GM18867 (cell line): Measurements from ENCODE around the gene KMT2E.

Source experiments
- ATAC-seq: cut with Tn5 transposase; IDR thresholded peaks from one replicate; pipeline ENCODE4 v1.9.1; 2021; ENCODE audit warnings: mild to moderate bottlenecking, moderate library complexity; ENCODE audit not compliant: unreplicated experiment

Gene KMT2E

DNA sequence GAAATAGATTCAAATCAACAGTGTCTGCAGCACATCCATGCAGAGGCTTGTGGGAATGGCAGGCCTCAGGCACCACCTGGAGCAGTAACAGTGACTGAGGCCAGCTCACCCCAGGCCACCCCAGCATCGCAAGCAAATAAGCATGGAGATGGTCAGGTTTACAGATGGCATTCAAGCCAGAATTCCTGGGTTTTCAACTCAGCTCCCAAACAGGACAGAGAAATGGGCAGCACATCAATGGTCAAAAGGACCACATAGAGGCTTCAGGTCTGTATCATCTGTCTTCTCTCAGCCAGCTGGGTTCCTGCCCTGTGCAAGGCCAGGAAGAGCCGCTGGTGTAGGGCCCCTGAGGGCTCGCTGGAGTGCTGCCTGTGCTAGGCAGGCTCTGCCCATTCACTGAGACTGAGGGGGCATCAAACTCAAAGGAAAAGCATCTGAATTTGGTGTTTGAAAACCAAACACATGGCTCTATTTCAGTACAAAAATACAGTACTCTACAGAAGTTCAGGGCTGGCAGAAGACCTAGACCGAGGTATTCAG is 112.5 kb downstream of the KMT2E start:
- ATAC-seq: no peak

DNA sequence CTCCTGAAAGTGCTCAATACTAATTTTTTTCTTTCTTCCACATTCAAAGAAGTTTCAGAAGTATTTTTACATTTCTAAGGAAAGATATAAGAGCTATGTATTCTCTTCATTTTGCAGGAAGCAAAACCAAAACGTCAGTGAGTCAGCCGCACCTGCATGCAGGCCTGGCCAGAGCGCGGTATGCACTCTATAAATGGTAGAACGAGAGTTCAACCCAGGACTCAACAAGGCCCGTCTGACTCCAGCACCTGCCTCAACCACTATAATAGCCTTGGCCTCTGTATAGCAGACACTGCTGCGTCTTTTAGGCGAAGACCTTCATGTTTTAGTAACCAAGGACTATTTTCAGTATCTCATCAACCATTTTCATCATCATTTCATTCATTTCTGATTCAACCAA is 113.2 kb downstream of the KMT2E start:
- no peak for ATAC-seq

GRCh38 chr7:105130048-105130447 is 116.0 kb downstream of the KMT2E start:
- no peak for ATAC-seq

GRCh38 chr7:105130580-105130979 is 116.6 kb downstream of the KMT2E start:
- no peak for ATAC-seq

DNA sequence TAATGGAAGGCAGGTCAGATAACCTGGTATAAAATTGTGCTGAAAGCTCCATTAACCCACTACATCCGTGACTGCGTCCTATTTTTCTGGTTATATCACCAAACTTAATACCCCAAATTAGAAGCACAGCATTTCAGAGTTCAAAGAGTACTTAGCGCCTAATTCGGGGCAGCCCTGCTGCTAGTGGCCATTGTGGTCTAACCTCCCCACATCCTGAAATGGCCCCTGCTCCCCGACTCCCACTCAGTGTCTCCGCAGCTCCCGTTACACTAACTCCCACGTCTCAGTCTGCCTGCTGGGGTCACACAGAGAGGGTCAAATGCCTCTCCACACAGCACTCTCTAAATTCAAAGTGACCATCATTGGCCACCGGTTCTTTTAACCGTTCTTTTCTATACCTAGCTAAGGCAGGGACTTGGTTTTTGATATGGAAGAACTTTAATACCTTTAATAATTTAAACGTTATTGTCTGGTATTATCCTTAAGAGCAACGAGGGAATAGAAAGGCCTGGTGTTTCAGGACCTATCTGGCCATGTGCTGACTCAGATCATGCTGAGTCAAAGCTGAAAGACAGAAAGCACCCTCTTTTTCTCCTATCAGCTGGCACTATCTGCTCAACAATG is 117.1 kb downstream of the KMT2E start:
- ATAC-seq: peak; percentile 65

- no peak for ATAC-seq
These were observed 117.9 kb downstream of the KMT2E start for GRCh38 chr7:105131890-105132289.

DNA sequence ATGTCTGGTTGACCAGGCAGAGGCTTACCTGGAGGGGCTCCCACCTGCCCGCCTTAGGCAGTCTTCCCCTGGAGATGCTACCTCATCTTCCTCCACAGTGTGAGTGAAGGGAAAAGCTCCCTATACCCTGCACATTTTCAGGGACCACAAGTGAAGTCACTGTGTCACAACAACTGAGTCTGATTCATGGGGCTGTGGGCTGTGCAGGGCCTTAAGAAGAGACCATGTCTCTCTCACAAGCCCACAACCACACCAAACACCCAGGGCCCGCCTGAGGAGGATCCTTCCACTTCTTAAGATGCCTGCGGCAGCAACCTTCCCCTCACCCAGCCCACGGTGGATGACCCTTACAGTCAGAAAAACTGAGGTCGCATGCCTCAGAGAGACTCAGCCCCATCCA is 118.3 kb downstream of the KMT2E start:
- ATAC-seq: no peak

GRCh38 chr7:105132835-105133234 is 118.8 kb downstream of the KMT2E start:
- ATAC-seq: no peak

DNA sequence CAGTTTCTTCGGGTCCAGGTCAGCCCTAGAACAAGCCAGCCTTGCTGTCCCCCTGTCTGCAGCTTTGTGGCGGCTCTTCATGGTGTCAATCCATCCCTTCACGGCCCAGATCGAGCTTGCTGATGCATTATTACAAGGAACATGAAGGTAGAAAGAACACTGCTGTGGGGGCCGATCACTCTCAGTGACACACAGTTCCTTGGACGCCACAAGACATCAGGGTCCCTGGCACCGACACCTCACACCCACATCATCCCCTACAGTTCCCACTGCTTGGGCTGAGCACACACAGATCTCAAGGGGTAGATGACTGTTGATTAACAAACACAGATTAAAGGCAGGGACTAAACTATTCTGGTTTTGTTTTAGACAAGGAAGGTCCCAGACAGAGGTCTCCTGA is 119.4 kb downstream of the KMT2E start:
- ATAC-seq: no peak

DNA sequence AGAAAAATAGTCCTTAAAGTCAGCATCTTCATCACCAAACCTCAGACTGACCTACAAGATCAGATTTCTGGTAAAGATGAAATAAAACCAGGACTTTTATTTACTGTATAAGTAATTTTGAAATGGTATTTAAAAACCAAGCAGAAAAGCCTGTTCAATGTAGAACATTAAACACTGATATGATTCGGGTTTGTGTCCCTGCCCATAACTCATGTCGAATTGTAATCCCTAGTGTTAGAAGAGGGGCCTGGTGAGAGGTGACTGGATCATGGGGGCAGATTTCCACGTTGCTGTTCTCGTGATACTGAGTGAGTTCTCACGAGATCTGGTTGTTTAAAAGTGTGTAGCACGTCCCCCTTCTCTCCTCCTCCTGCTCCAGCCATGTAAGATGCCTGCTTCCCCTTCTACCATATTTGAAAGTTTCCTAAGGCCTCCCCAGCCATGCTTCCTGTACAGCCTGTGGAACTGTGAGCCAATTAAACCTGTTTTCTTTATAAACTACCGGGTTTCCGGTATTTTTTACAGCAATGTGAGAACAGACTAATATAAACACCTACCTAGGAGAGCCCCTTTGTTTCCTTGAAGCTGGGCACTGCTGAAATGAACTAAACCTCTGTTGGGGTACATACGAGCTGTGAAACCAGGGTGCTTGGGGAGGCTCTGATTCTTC is 120.1 kb downstream of the KMT2E start:
- no peak for ATAC-seq

DNA sequence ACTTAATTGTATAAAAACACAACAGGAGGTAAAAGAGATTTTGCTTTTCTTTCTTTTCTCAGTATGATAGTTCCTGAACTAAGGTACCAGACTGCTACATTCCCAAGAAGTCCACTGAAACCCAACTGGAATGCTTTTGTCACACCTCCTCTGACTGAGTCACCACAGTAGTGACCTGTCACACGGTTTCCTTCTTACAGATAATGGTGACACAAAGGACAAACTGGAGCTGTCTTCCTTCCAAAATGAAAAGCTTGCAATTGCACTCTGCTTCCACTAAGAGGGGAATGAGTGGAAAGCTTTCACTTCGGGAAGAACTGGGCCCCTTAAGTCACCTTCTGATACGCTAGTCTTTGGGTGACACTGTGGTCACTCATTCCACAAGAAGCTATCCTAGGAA is 122.2 kb downstream of the KMT2E start:
- no peak for ATAC-seq

DNA sequence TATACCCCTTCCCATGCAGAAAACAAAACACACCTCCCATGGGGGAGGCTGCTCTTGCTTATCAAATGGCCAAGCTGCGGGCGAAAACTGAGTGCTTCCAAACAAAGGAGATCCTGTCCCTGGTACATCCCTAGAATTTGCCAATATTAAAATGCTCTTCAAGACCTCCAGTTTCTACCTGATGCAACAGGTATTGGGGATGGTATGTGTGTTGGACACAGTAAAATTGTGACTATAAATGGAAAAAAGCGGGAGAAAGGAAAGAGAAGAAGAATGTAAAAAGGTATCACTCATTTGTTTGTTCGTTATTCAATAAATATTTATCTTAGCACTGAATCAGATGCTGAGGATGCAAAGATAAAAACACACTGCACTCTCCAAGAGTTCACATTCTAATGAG is 123.9 kb downstream of the KMT2E start:
- no peak for ATAC-seq

DNA sequence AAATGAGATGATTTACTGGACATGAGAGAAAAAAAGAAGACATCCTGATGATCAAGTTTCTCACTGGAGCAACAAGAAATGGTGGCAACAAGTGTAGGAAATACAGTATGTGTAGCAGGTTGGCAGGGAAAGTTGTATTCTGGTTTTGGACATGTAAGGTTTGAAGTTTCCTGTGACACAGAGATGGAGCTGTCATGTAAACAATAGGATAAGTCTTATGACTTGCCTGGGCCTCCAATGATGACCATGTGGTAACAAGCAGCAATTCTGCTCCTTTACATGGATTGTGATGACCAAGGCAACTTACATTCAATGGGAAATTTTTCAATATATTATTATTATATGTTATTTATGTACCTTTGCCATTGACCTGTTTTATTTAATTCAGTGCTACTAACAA is 125.4 kb downstream of the KMT2E start:
- no peak for ATAC-seq

GRCh38 chr7:105141068-105141467 is 127.1 kb downstream of the KMT2E start:
- no peak for ATAC-seq

- ATAC-seq: no peak
These were observed 135.8 kb downstream of the KMT2E start for GRCh38 chr7:105149827-105150226.

- no peak for ATAC-seq
These were observed 137.1 kb downstream of the KMT2E start for GRCh38 chr7:105151152-105151551.

DNA sequence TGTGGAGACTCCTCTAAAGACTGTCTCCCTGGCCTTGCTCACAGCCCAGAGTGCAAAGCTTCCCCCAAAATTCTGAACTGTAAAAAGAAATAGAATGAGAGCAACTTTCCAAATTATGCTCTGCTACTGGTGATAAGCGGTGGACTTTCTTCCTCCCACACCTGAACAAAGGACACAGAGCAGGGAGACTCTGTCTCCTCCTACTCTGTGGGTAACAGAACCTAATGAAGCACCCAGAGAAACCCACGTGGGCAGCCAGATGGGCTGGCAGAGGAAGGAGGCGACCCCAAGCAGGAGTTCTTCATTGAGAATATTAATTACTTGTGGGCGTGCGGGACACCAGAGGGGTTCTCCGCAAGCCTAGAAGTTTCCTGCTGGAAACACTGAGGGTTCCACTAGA is 139.5 kb downstream of the KMT2E start:
- no peak for ATAC-seq

DNA sequence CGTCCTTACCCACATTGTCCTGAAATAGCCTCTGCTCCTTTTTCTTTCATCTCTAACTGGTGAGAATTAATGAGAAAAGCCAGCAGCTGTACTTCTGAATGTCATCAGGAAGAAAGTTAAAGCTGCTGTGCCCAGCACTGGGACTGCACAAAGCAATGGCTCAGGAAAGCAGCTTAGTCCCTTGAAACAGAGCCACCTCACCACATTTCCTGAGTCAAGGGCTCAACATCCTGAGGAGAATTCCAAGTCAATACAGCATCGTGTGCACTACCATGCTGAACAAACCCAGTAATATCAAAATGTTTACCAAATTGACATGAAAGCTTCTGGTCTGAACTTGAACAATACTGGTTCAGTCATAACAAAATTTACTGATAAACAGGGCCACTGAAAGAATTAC is 140.1 kb downstream of the KMT2E start:
- ATAC-seq: no peak

DNA sequence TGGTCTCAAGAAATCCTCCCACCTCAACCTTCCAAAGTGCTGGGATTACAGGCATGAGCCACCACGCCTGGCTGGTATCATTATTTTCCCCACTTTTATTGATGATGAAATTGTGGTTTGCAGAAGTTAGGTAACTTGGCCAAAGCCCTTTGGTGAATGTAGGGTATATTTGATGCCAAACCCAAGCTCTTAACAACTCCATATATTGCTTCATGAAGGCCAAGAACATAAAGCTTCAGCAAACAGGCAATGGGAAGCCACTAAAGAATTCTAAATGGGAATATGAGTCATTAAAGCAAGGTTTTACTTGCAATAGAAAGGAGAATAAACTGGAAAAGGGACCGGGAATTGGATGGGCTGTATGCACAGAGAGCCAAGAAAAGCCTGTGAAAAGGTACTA is 142.7 kb downstream of the KMT2E start:
- ATAC-seq: no peak

GRCh38 chr7:105157278-105157677 is 143.3 kb downstream of the KMT2E start:
- no peak for ATAC-seq

DNA sequence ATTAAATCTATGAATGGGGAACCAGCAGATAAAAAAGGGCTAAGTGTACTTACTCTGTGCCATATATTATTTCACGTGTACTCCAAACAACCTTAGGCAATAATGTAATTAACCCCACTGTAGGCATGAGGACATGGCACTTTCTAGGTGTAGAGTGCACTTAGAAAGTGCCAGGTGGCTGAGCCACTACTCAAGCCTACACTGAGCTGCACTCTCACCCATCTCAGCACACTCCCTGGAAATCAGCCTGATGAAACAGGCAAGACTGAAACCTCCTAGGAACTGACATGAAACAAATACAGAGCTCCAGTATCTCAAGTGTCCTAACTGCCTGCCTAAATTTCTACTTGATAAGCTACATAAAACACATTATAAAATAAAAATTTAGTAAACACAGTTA is 147.4 kb downstream of the KMT2E start:
- ATAC-seq: no peak
